ENCODE results near the gene ENKD1. TPM values are rescaled to one million over a fixed set of nuclear protein-coding genes. Genes with fewer than 3 reads are reported as not detected.

Gene ENKD1
- total and polyA plus RNA-seq, 2 of the 13 experiments (the other 11 are each of a cell fraction or from before 2014, with no cell fraction given) = 10.8 to 20.8 TPM

DNA sequence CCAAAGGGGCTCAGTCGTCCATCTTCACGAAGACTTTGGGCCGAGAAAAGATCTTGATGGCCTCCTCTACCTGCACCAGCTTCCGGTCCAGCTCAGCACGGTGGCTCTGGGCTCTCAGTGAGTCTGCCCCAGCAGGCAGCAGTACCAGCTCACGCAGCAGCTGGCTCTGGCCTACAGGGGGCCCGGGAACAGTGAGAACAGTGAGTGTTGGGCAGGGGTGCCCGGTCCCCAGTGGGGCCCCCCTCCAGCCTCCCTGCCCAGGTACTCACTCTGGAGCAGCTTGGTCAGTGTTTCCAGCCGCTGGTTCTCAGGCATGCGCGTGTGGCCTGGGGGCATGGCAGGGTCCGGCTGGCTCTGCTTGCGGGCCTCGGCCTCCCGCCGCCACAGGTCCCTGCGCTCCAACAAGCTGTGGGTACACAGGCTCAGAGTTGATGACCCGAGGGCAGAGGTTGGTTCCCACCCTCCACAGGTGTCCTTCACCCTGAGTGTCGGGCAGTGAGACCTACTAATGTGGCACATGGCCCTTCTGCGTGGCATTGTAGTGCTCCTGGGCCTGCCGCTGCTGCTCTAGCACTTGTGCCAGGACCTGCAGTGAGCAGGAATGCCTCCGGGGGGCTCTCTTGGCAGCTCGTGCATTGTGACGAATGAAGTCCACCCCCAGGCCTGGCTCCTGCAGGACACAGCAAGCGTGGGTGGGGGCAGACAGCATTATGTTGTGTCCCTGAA is 3.2 kb downstream of the ENKD1 start (continued):
- TF ChIP-seq, protein P1, sequence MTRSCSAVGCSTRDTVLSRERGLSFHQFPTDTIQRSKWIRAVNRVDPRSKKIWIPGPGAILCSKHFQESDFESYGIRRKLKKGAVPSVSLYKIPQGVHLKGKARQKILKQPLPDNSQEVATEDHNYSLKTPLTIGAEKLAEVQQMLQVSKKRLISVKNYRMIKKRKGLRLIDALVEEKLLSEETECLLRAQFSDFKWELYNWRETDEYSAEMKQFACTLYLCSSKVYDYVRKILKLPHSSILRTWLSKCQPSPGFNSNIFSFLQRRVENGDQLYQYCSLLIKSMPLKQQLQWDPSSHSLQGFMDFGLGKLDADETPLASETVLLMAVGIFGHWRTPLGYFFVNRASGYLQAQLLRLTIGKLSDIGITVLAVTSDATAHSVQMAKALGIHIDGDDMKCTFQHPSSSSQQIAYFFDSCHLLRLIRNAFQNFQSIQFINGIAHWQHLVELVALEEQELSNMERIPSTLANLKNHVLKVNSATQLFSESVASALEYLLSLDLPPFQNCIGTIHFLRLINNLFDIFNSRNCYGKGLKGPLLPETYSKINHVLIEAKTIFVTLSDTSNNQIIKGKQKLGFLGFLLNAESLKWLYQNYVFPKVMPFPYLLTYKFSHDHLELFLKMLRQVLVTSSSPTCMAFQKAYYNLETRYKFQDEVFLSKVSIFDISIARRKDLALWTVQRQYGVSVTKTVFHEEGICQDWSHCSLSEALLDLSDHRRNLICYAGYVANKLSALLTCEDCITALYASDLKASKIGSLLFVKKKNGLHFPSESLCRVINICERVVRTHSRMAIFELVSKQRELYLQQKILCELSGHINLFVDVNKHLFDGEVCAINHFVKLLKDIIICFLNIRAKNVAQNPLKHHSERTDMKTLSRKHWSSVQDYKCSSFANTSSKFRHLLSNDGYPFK (CRISPR knock-in tag; IDR thresholded peaks at IDR 0.05; ENCODE audit: borderline replicate concordance) = no peak
- TF ChIP-seq, protein P2, sequence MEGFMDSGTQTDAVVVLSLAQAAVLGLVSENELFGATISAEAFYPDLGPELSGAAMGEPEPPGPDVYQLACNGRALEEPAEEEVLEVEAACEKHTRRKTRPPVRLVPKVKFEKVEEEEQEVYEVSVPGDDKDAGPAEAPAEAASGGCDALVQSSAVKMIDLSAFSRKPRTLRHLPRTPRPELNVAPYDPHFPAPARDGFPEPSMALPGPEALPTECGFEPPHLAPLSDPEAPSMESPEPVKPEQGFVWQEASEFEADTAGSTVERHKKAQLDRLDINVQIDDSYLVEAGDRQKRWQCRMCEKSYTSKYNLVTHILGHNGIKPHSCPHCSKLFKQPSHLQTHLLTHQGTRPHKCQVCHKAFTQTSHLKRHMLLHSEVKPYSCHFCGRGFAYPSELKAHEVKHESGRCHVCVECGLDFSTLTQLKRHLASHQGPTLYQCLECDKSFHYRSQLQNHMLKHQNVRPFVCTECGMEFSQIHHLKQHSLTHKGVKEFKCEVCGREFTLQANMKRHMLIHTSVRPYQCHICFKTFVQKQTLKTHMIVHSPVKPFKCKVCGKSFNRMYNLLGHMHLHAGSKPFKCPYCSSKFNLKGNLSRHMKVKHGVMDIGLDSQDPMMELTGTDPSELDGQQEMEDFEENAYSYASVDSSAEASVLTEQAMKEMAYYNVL (CRISPR knock-in tag; IDR thresholded peaks at IDR 0.05; ENCODE audit: borderline replicate concordance) = 0 out of 2 replicates have a peak, but pooled peaks have one; percentile 24
- TF ChIP-seq DR1 (CRISPR knock-in tag; IDR thresholded peaks at IDR 0.05) (no peak), ZNF180 (CRISPR knock-in tag; IDR thresholded peaks at IDR 0.05; ENCODE audit: borderline replicate concordance, low read depth) (no peak), RBFOX2 (IDR thresholded peaks at IDR 0.05; ENCODE audit: low read depth, low read length) (0 out of 2 replicates have a peak, but pooled peaks have one; percentile 51), FOXK1 (CRISPR knock-in tag; IDR thresholded peaks at IDR 0.05; ENCODE audit: borderline replicate concordance, low read depth) (no peak), ATF1 (CRISPR knock-in tag; IDR thresholded peaks at IDR 0.05) (no peak), ZNF776 (CRISPR knock-in tag; IDR thresholded peaks at IDR 0.05) (no peak), TOE1 (CRISPR knock-in tag; IDR thresholded peaks at IDR 0.05) (no peak), MIER2 (CRISPR knock-in tag; IDR thresholded peaks at IDR 0.05) (no peak), ZFY (CRISPR knock-in tag; IDR thresholded peaks at IDR 0.05) (0 out of 2 replicates have a peak, but pooled peaks have one; percentile 29), FOSL1 (CRISPR knock-in tag; IDR thresholded peaks at IDR 0.05; ENCODE audit: borderline replicate concordance) (no peak), ATM (IDR thresholded peaks at IDR 0.05; ENCODE audit: borderline replicate concordance) (no peak), ZNF543 (CRISPR knock-in tag; IDR thresholded peaks at IDR 0.05) (no peak), CC2D1A (CRISPR knock-in tag; IDR thresholded peaks at IDR 0.05) (no peak), REL (CRISPR knock-in tag; conservative IDR thresholded peaks at IDR 0.05) (no peak), ATF7-NPFF (CRISPR knock-in tag; IDR thresholded peaks at IDR 0.05; ENCODE audit: low read depth) (no peak), ZC3H13 (CRISPR knock-in tag; IDR thresholded peaks at IDR 0.05) (no peak), EED (CRISPR knock-in tag; IDR thresholded peaks at IDR 0.05) (0 out of 2 replicates have a peak, but pooled peaks have one; percentile 30), GTF3A (CRISPR knock-in tag; conservative IDR thresholded peaks at IDR 0.05) (no peak)
- TF ChIP-seq, protein P3, sequence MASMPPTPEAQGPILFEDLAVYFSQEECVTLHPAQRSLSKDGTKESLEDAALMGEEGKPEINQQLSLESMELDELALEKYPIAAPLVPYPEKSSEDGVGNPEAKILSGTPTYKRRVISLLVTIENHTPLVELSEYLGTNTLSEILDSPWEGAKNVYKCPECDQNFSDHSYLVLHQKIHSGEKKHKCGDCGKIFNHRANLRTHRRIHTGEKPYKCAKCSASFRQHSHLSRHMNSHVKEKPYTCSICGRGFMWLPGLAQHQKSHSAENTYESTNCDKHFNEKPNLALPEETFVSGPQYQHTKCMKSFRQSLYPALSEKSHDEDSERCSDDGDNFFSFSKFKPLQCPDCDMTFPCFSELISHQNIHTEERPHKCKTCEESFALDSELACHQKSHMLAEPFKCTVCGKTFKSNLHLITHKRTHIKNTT (CRISPR knock-in tag; IDR thresholded peaks at IDR 0.05) = no peak
- TF ChIP-seq, protein P4, sequence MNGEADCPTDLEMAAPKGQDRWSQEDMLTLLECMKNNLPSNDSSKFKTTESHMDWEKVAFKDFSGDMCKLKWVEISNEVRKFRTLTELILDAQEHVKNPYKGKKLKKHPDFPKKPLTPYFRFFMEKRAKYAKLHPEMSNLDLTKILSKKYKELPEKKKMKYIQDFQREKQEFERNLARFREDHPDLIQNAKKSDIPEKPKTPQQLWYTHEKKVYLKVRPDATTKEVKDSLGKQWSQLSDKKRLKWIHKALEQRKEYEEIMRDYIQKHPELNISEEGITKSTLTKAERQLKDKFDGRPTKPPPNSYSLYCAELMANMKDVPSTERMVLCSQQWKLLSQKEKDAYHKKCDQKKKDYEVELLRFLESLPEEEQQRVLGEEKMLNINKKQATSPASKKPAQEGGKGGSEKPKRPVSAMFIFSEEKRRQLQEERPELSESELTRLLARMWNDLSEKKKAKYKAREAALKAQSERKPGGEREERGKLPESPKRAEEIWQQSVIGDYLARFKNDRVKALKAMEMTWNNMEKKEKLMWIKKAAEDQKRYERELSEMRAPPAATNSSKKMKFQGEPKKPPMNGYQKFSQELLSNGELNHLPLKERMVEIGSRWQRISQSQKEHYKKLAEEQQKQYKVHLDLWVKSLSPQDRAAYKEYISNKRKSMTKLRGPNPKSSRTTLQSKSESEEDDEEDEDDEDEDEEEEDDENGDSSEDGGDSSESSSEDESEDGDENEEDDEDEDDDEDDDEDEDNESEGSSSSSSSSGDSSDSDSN (CRISPR knock-in tag; IDR thresholded peaks at IDR 0.05) = no peak; the same call in 1 of the 2 replicates

All from HepG2 (cell line).